Keratinocyte (primary cell): ENCODE results near the gene IPMK. TPM values are rescaled to one million over a fixed set of nuclear protein-coding genes. Genes with fewer than 3 reads are reported as not detected.

Experiments used
- DNase-seq: peaks from one replicate; pipeline ENCODE4 v3.0.0-alpha.2; 2011; ENCODE audit warnings: low read depth, missing footprints, low spot score
- FAIRE-seq: peaks from 2 replicates; lab custom pipeline; 2011; peaks lifted over from hg19 to GRCh38; lab: Jason Lieb, UNC
- H2AFZ ChIP-seq: 2 replicates; pipeline ENCODE4 v1.6.0; 2012; ENCODE audit warnings: low read length, control low read depth, inconsistent platforms; ENCODE audit not compliant: control insufficient read depth
- H3K27ac ChIP-seq: 2 replicates; pipeline ENCODE4 v1.5.1; 2011; ENCODE audit warnings: low read length; ENCODE audit not compliant: control insufficient read depth, insufficient read depth
- H3K27me3 ChIP-seq: 3 replicates; pipeline ENCODE4 v1.6.0; 2011; ENCODE audit warnings: low read length; ENCODE audit not compliant: control insufficient read depth, insufficient read depth; ENCODE audit errors: extremely low read depth
- H3K36me3 ChIP-seq, 2 experiments: 2 replicates in 1 of 2; 3 replicates in 1 of 2; pipeline ENCODE4 v1.5.1; 2011; ENCODE audit warnings: low read length in 2 of 2, mild to moderate bottlenecking in 1 of 2; ENCODE audit not compliant: control insufficient read depth in 2 of 2, insufficient read depth in 2 of 2; ENCODE audit errors: extremely low read depth in 1 of 2
- H3K4me1 ChIP-seq: 3 replicates; pipeline ENCODE4 v1.5.1; 2011; ENCODE audit warnings: low read length; ENCODE audit not compliant: control insufficient read depth, insufficient read depth; ENCODE audit errors: extremely low read depth
- H3K4me2 ChIP-seq: 3 replicates; pipeline ENCODE4 v1.6.0; 2011; ENCODE audit warnings: low read depth, low read length; ENCODE audit not compliant: control insufficient read depth, insufficient read depth; ENCODE audit errors: extremely low read depth
- H3K4me3 ChIP-seq, 3 experiments: fragments of 200-600 bp in 1 of 3; sonication (generic) in 1 of 3; 2 replicates in 2 of 3; 3 replicates in 1 of 3; pipeline ENCODE4 v1.5.1; 2011 to 2016; ENCODE audit warnings: low read length in 3 of 3, mild to moderate bottlenecking in 3 of 3, control low read depth in 2 of 3, inconsistent platforms in 1 of 3, low read depth in 1 of 3, mixed read lengths in 1 of 3, mixed run types in 1 of 3, moderate library complexity in 1 of 3; ENCODE audit not compliant: control insufficient read depth in 2 of 3, insufficient read depth in 2 of 3; ENCODE audit errors: extremely low read depth in 1 of 3
- H3K79me2 ChIP-seq: 2 replicates; pipeline ENCODE4 v1.6.0; 2012; ENCODE audit warnings: low read length; ENCODE audit not compliant: control insufficient read depth, insufficient read depth
- H3K9ac ChIP-seq: 3 replicates; pipeline ENCODE4 v1.6.0; 2011; ENCODE audit warnings: low read length; ENCODE audit not compliant: control insufficient read depth, insufficient read depth; ENCODE audit errors: extremely low read depth
- H3K9me1 ChIP-seq: 3 replicates; pipeline ENCODE4 v1.6.0; 2011; ENCODE audit warnings: low read length; ENCODE audit not compliant: control insufficient read depth, insufficient read depth; ENCODE audit errors: extremely low read depth
- H3K9me3 ChIP-seq: 2 replicates; pipeline ENCODE4 v1.5.1; 2012; ENCODE audit warnings: low read depth, low read length; ENCODE audit not compliant: control insufficient read depth
- H4K20me1 ChIP-seq: 3 replicates; pipeline ENCODE4 v1.6.0; 2011; ENCODE audit warnings: low read length; ENCODE audit not compliant: control insufficient read depth, insufficient read depth; ENCODE audit errors: extremely low read depth
- EZH2 ChIP-seq: IDR thresholded peaks from one replicate; pipeline ENCODE4 v1.6.1; 2012; ENCODE audit warnings: inconsistent platforms, mild to moderate bottlenecking, low read length, moderate library complexity
- dilution Hi-C: fragments of 300-500 bp; cut with MboI; formaldehyde crosslinking; loops from one replicate; pipeline ENCODE4 v1.7.0; 2020; ENCODE audit warnings: low sequenced_read_pairs; ENCODE audit not compliant: extremely low pct_ligation_motif_present
- polyA plus RNA-seq, 5 experiments: library from polyadenylated mRNA; depleted of rRNA in 3 of 5; stranded (reverse) in 3 of 5; stranded (forward) in 1 of 5; unstranded in 1 of 5; fragments of >200 nt; gene quantifications; 1 replicate in 1 of 5; 2 replicates in 3 of 5; 3 replicates in 1 of 5; pipeline versions ENCODE4 v1.2.1 to v1.2.3, GENCODE V29; 2011 to 2012; ENCODE audit warnings: missing spikeins in 2 of 5, low read depth in 1 of 5, low replicate concordance in 1 of 5
- TF ChIP-seq, protein P1 (sequence below), 3 experiments: IDR thresholded peaks in 1 of 3; conservative IDR thresholded peaks in 1 of 3; optimal IDR thresholded peaks in 1 of 3; 2 replicates in 2 of 3; 3 replicates in 1 of 3; pipeline versions ENCODE3 to v1.5.1; 2011; ENCODE audit warnings: low read length in 3 of 3, mild to moderate bottlenecking in 3 of 3, moderate library complexity in 2 of 3, control low read depth in 1 of 3, inconsistent platforms in 1 of 3; ENCODE audit not compliant: insufficient read depth in 2 of 3; ENCODE audit errors: extremely low read depth in 1 of 3

IPMK gene
- polyA plus RNA-seq, 1 donor (not counting 4 experiments of a cell fraction or from before 2014, with no cell fraction given) = 4.5 TPM

DNA sequence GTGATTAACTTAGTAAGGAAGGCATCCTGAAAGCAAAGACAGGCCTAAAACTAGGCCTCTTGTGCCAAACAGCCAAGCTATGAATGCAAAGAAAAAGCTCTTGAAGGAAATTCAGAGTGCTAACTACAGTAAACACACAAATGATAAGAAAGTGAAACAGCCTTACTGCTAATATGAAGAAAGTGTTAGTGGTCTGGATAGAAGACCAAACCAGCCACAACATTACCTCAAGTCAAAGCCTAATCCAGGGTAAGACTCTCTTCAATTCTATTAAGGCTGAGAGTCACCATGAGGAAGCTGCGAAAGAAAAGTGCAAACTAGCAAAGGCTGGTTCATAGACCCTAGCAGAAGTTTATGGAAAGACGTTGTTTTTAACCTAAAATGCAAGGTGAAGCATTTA is 66.0 kb downstream of the IPMK start:
- no peaks in the 10 kb centered on the region for H3K9me1 ChIP-seq
- H3K9ac ChIP-seq = no peak overlapping the region
- H3K4me3 ChIP-seq = no peak overlapping the region
- TF ChIP-seq, protein P1, sequence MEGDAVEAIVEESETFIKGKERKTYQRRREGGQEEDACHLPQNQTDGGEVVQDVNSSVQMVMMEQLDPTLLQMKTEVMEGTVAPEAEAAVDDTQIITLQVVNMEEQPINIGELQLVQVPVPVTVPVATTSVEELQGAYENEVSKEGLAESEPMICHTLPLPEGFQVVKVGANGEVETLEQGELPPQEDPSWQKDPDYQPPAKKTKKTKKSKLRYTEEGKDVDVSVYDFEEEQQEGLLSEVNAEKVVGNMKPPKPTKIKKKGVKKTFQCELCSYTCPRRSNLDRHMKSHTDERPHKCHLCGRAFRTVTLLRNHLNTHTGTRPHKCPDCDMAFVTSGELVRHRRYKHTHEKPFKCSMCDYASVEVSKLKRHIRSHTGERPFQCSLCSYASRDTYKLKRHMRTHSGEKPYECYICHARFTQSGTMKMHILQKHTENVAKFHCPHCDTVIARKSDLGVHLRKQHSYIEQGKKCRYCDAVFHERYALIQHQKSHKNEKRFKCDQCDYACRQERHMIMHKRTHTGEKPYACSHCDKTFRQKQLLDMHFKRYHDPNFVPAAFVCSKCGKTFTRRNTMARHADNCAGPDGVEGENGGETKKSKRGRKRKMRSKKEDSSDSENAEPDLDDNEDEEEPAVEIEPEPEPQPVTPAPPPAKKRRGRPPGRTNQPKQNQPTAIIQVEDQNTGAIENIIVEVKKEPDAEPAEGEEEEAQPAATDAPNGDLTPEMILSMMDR (optimal IDR thresholded peaks at IDR 0.05 in 1 of 3, IDR thresholded peaks at IDR 0.05 in 1 of 3, conservative IDR thresholded peaks at IDR 0.05 in 1 of 3; ENCODE audit: extremely low read depth in 1 of 3, insufficient read depth in 2 of 3, low read length in 3 of 3) = no peak
- no peak for TF ChIP-seq EZH2
- no peak overlapping the region for H3K4me2 ChIP-seq
- H3K79me2 ChIP-seq = no peaks in the 10 kb centered on the region
- H3K36me3 ChIP-seq = no peaks in the 10 kb centered on the region
- dilution Hi-C loops = no loop called here
- DNase-seq (no peak), FAIRE-seq (no peak)
- H3K27ac ChIP-seq = no peak overlapping the region
- H3K27me3 ChIP-seq = no peaks in the 10 kb centered on the region
- H3K4me1 ChIP-seq = no peaks in the 10 kb centered on the region
- no peaks in the 10 kb centered on the region for H3K9me3 ChIP-seq
- H2AFZ ChIP-seq = no peak overlapping the region
- no peaks in the 10 kb centered on the region for H4K20me1 ChIP-seq

GRCh38 chr10:58189269-58189668 is 78.4 kb downstream of the IPMK start:
- Histone ChIP-seq H3K27me3 (no peaks in the 10 kb centered on the region), H3K9me3 (no peaks in the 10 kb centered on the region), H3K4me1 (peaks cover 7% of the 10 kb centered on the region), H3K79me2 (no peaks in the 10 kb centered on the region), H2AFZ (peak overlapping the region; percentile 40), H4K20me1 (no peaks in the 10 kb centered on the region), H3K9me1 (no peaks in the 10 kb centered on the region), H3K4me3 (no peak overlapping the region), H3K4me2 (peak overlapping the region; percentile 20), H3K36me3 (no peaks in the 10 kb centered on the region), H3K9ac (no peak overlapping the region), H3K27ac (no peak overlapping the region)
- TF ChIP-seq, protein P1 (optimal IDR thresholded peaks at IDR 0.05 in 1 of 3, IDR thresholded peaks at IDR 0.05 in 1 of 3, conservative IDR thresholded peaks at IDR 0.05 in 1 of 3; ENCODE audit: extremely low read depth in 1 of 3, insufficient read depth in 2 of 3, low read length in 3 of 3) = no peak
- TF ChIP-seq EZH2 = no peak
- DNase-seq (no peak), FAIRE-seq (peak; percentile 67)
- dilution Hi-C loops = no loop called here
